Measurements from ENCODE around the gene VTI1A. TPM values are rescaled to one million over a fixed set of nuclear protein-coding genes. Genes with fewer than 3 reads are reported as not detected.
"Not testable (repeated sequence)": the region's sequence is repeated elsewhere in the genome, so short reads cannot be mapped to it uniquely, and the experiment has no call there.

VTI1A gene
- total and polyA plus RNA-seq, 2 of the 13 experiments (the other 11 are each of a cell fraction or from before 2014, with no cell fraction given): 11.7 to 32.7 TPM

DNA sequence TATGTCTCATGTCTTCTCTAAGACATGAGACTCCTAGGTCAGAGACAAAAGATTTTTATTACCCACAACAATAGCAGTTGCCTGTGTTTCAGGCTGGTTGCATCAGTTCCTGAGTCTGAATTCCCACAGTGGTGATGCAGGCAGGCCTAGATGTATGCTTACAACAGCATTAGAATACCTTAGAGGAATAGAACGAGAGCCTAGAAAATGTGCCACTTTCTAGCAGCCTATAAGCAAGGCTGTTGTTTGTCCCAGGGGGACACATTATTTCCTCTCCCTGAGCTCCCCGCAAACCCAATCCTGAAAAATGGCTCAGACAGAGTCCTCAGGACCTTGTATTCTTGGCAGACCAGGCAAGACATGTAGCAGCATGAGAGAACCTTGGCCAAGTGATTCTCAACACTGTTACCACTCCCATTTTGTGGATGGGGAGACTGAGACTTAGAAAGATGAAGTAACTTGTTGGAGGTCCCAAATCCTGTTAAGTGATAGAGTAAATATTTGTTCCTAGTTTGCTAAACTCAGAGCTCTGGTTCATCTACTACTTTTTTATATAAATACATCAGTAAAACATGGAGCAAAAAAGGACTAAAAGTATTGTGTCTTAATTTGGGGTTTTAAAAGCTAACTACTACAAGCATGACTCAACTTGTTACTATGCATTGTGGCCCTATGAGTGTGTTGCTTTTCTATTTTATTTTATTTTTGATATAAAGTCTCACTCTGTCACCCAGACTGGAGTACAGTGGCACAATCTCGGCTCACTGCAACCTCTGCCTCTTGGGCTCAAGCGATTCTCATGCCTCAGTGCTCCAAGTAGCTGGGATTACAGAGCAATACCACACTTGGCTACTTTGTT is 14.2 kb downstream of the VTI1A start (continued):
- TF ChIP-seq, protein P1, sequence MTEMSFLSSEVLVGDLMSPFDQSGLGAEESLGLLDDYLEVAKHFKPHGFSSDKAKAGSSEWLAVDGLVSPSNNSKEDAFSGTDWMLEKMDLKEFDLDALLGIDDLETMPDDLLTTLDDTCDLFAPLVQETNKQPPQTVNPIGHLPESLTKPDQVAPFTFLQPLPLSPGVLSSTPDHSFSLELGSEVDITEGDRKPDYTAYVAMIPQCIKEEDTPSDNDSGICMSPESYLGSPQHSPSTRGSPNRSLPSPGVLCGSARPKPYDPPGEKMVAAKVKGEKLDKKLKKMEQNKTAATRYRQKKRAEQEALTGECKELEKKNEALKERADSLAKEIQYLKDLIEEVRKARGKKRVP (CRISPR knock-in tag; IDR thresholded peaks at IDR 0.05): peak in 1 of 2 experiments; percentile 82; a peak in 2 of 4 replicates
- TF ChIP-seq GLI4 (CRISPR knock-in tag; IDR thresholded peaks at IDR 0.05; ENCODE audit: borderline replicate concordance): no peak
- TF ChIP-seq ZC3H4 (CRISPR knock-in tag; IDR thresholded peaks at IDR 0.05; ENCODE audit: borderline replicate concordance): no peak

DNA sequence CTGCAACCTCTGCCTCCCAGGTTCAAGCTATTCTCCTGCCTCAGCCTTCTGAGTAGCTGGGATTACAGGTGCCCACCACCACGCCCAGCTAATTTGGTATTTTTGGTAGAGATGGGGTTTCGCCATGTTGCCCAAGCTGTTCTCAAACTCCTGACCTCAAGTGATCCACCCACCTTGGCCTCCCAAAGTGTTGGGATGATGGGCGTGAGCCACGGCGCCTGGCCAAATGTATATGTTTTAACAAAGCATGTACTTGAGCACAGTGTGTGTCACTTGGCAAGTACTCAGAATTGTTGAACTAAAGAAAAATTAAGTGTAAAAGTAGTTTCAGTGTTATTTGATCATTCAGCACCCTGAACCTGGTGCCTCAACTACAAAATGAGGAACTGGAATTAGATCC is 17.1 kb downstream of the VTI1A start:
- in situ Hi-C loops (cut with HindIII; ENCODE audit: extremely low pct_ligation_motif_present, low pct_unique_long_range_greater_than_20kb); H3K27ac ChIP-seq (ENCODE audit: extremely low read length, insufficient read depth, low read length); H3K9me3 ChIP-seq (ENCODE audit: low read length); H4K20me1 ChIP-seq (ENCODE audit: insufficient read depth, low read length); CTCF ChIA-PET (ENCODE audit: low intra/inter-chr PET ratio, low total read pairs); POLR2A ChIA-PET; BruUV-seq (replicated peaks); H3K27me3 ChIP-seq (ENCODE audit: control insufficient read depth in 1 of 2, insufficient read depth in 2 of 2, low read length in 2 of 2); intact Hi-C loops (cut with micrococcal nuclease; ENCODE audit: unreplicated experiment); DNase-seq (ENCODE audit: low spot score); FAIRE-seq; H3K4me3 ChIP-seq (replicated peaks in 1 of 3; ENCODE audit: insufficient read depth in 1 of 3, low read depth in 2 of 3, low read length in 3 of 3); H2AFZ ChIP-seq (ENCODE audit: low read length); H3K9ac ChIP-seq (ENCODE audit: insufficient read depth, low read depth, low read length); H3K79me2 ChIP-seq (ENCODE audit: insufficient read depth, low read length); H3K4me2 ChIP-seq (ENCODE audit: low read depth, low read length); ATAC-seq; H3K4me1 ChIP-seq (ENCODE audit: insufficient read depth, low read length): not testable (repeated sequence)
- WGBS (ENCODE audit: low lambda C conversion rate): 100% methylated on average over 5 of the region's 5 CpGs
- peaks cover 7 to 32% of the 10 kb centered on the region in 2 experiments; a peak in 4 of 5 replicates for H3K36me3 ChIP-seq (replicated peaks in 1 of 2; ENCODE audit: control insufficient read depth in 1 of 2, insufficient read depth in 2 of 2, low read length in 2 of 2)

All from HepG2 (cell line).